MM.1S (cell line): ENCODE measurements around the gene GYPC.

Source experiments
- DNase-seq: peaks from one replicate; pipeline ENCODE4 v3.0.0-alpha.2; 2015
- H2AFZ ChIP-seq: fragments of 300-600 bp; sonication (generic); 2 replicates; pipeline ENCODE4 v1.6.0; 2016; ENCODE audit warnings: antibody characterized with exemption, low read length
- H3F3A ChIP-seq: fragments of 300-600 bp; sonication (generic); 2 replicates; pipeline ENCODE4 v1.6.1; 2016; ENCODE audit warnings: mild to moderate bottlenecking, antibody characterized with exemption, low read length, moderate library complexity, mixed read lengths; ENCODE audit not compliant: insufficient read depth
- H3K27ac ChIP-seq: fragments of 300-600 bp; sonication (generic); 2 replicates; pipeline ENCODE4 v1.5.1; 2016; ENCODE audit warnings: mild to moderate bottlenecking, low read length
- H3K27me3 ChIP-seq: fragments of 300-600 bp; sonication (generic); replicated peaks from 2 replicates; pipeline ENCODE4 v1.6.0; 2016; ENCODE audit warnings: low read length; ENCODE audit not compliant: insufficient read depth
- H3K36me3 ChIP-seq: fragments of 300-600 bp; sonication (generic); replicated peaks from 2 replicates; pipeline ENCODE4 v1.6.1; 2016; ENCODE audit warnings: mild to moderate bottlenecking, low read length, mixed read lengths; ENCODE audit not compliant: insufficient read depth
- H3K4me1 ChIP-seq: fragments of 300-600 bp; sonication (generic); 2 replicates; pipeline ENCODE4 v1.6.1; 2016; ENCODE audit warnings: low read length, mixed read lengths
- H3K4me2 ChIP-seq: fragments of 300-600 bp; sonication (generic); 2 replicates; pipeline ENCODE4 v1.6.0; 2016; ENCODE audit warnings: low read depth, low read length
- H3K4me3 ChIP-seq: fragments of 300-600 bp; sonication (generic); 2 replicates; pipeline ENCODE4 v1.5.1; 2016; ENCODE audit warnings: low read length, mixed read lengths
- H3K79me2 ChIP-seq: fragments of 300-600 bp; sonication (generic); 2 replicates; pipeline ENCODE4 v1.6.1; 2016; ENCODE audit warnings: mixed run types, low read length, mixed read lengths
- H3K9ac ChIP-seq: fragments of 300-600 bp; sonication (generic); 2 replicates; pipeline ENCODE4 v1.6.1; 2016; ENCODE audit warnings: low read length, mixed read lengths
- H3K9me2 ChIP-seq: fragments of 300-600 bp; sonication (generic); replicated peaks from 2 replicates; pipeline ENCODE4 v1.6.1; 2016; ENCODE audit warnings: mild to moderate bottlenecking, low read length, mixed read lengths; ENCODE audit not compliant: insufficient read depth
- H3K9me3 ChIP-seq: fragments of 300-600 bp; sonication (generic); replicated peaks from 2 replicates; pipeline ENCODE4 v1.6.1; 2016; ENCODE audit warnings: mild to moderate bottlenecking, low read length, mixed read lengths; ENCODE audit not compliant: insufficient read depth
- H4K20me1 ChIP-seq: fragments of 300-600 bp; sonication (generic); 2 replicates; pipeline ENCODE4 v1.6.1; 2016; ENCODE audit warnings: mild to moderate bottlenecking, low read length, moderate library complexity, mixed read lengths; ENCODE audit not compliant: insufficient read depth
- CTCF ChIP-seq: fragments of 300-600 bp; sonication (generic); IDR thresholded peaks from 2 replicates; pipeline ENCODE4 v1.5.1; 2016; ENCODE audit warnings: antibody characterized with exemption, low read length, mixed read lengths
- EZH2 ChIP-seq: fragments of 300-600 bp; sonication (generic); optimal IDR thresholded peaks from 2 replicates; pipeline ENCODE3; 2017; ENCODE audit warnings: low read depth, mild to moderate bottlenecking, antibody characterized with exemption, low read length, mixed read lengths
- EZH2phosphoT487 ChIP-seq: fragments of 300-600 bp; sonication (generic); IDR thresholded peaks from 2 replicates; pipeline ENCODE4 v1.6.1; 2018; ENCODE audit warnings: antibody characterized with exemption, low read length

GYPC gene

DNA sequence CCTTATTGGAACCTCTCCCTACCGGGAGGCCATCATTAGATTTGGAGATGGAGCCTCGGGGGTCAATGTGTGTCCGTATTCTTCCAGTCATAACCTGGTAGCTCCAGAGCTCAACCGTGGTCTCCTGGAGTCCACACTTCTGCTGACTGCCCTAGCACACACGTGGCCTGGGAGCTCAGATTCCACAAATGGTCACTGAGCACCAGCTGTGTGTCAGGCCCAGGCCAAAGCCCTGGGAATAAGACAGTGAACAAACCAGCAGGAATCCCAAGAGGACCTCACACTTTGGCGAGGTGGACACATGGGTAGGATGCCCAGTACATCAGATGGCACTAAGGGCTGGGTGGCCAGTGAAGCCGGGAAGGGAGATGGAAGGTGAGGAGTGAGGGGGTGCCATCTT lies 15.5 kb downstream of the GYPC start:
- H3K27me3 ChIP-seq: no peaks in the 10 kb centered on the region
- peaks cover 7% of the 10 kb centered on the region for H3K4me1 ChIP-seq
- no peaks in the 10 kb centered on the region; the same call in 1 of the 2 replicates for H3K36me3 ChIP-seq
- no peaks in the 10 kb centered on the region for H4K20me1 ChIP-seq
- DNase-seq: no peak
- no peak overlapping the region for H3K4me2 ChIP-seq
- peaks cover 91% of the 10 kb centered on the region for H3K79me2 ChIP-seq
- no peak overlapping the region for H3K9ac ChIP-seq
- no peaks in the 10 kb centered on the region for H3F3A ChIP-seq
- no peak overlapping the region for H3K4me3 ChIP-seq
- H2AFZ ChIP-seq: no peak overlapping the region
- no peaks in the 10 kb centered on the region for H3K9me2 ChIP-seq
- no peak overlapping the region for H3K27ac ChIP-seq
- no peak for TF ChIP-seq CTCF
- no peaks in the 10 kb centered on the region for H3K9me3 ChIP-seq

- Histone ChIP-seq H3K36me3 (no peaks in the 10 kb centered on the region; the same call in 1 of the 2 replicates), H3K79me2 (peaks cover 85% of the 10 kb centered on the region), H3K9ac (no peak overlapping the region), H3K27me3 (no peaks in the 10 kb centered on the region), H3K4me3 (no peak overlapping the region), H3K4me2 (no peak overlapping the region), H3K27ac (no peak overlapping the region), H3F3A (no peaks in the 10 kb centered on the region), H2AFZ (no peak overlapping the region), H3K4me1 (no peaks in the 10 kb centered on the region), H3K9me2 (no peaks in the 10 kb centered on the region), H4K20me1 (no peaks in the 10 kb centered on the region), H3K9me3 (no peaks in the 10 kb centered on the region)
- no peak for DNase-seq
- TF ChIP-seq EZH2: no peak
These were observed 17.1 kb downstream of the GYPC start for GRCh38 chr2:126672980-126673605.

DNA sequence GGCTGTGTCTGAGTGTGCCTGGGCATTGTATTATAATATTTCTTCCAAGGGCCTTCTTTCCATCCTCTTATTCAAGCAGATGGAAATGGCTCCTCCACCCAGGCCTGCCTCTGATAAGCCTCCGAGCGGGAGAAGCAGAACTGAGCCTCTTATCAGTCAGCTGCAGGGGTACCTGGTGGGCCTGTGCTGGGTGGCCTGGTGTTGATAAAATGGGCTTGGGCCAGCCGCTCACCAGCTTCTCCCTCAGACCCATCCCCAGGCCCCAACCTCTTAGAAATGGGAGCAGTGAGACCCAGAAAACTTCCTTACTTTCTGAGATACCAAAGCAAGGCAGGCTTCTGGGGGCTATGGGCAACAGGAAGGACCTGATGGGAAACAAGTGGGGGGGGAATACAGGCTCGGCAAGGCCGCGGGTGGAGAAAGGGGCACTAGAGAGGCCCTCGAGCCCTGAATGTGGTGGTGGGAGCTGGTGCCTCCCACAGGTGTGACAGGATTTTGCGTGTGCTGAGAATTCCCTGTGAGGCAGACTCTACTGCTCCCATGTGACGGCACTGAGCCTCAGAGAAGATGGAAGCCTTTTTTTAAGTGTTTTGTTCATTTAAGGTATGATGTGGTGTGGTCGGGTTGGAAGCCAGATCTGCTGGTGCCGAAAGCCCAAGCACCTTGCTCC lies 18.3 kb downstream of the GYPC start:
- H3F3A ChIP-seq: no peaks in the 10 kb centered on the region
- H3K27ac ChIP-seq: no peak overlapping the region
- H3K79me2 ChIP-seq: peaks cover 76% of the 10 kb centered on the region
- no peak overlapping the region for H2AFZ ChIP-seq
- TF ChIP-seq EZH2 (no peak), EZH2phosphoT487 (no peak), CTCF (no peak)
- H4K20me1 ChIP-seq: no peaks in the 10 kb centered on the region
- no peak overlapping the region for H3K9ac ChIP-seq
- H3K4me3 ChIP-seq: no peak overlapping the region
- H3K36me3 ChIP-seq: no peaks in the 10 kb centered on the region; the same call in 1 of the 2 replicates
- H3K4me2 ChIP-seq: no peak overlapping the region
- no peaks in the 10 kb centered on the region for H3K9me2 ChIP-seq
- no peaks in the 10 kb centered on the region for H3K27me3 ChIP-seq
- DNase-seq: no peak
- no peaks in the 10 kb centered on the region for H3K4me1 ChIP-seq
- no peaks in the 10 kb centered on the region for H3K9me3 ChIP-seq

DNA sequence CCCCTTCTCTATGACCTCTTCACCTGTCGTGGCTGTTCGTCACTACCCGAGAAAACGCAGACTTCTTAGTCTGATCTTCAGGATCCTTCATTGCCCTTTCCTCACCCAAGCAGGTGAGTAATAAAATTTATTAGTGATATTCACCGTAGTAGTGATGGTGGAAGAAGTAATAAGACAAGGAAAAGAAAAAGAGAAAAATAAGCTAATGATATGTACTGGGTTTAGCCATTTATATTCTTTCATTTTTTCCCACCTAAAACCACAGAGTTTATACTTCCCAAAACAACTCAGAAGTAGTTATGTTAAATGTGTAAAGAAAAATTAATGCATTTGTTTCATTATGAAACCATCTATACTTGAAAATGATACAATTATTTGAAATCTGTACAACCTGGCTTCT lies 19.7 kb downstream of the GYPC start:
- H3K4me2 ChIP-seq: no peak overlapping the region

More for the DNA sequence above, 19.7 kb downstream of the GYPC start:
- no peaks in the 10 kb centered on the region for H4K20me1 ChIP-seq
- H3K9me2 ChIP-seq: no peaks in the 10 kb centered on the region
- no peak for DNase-seq
- H3K36me3 ChIP-seq: no peaks in the 10 kb centered on the region; the same call in 1 of the 2 replicates
- no peak overlapping the region for H3K27ac ChIP-seq
- no peak overlapping the region for H3K9ac ChIP-seq
- H2AFZ ChIP-seq: no peak overlapping the region
- H3K79me2 ChIP-seq: peaks cover 63% of the 10 kb centered on the region
- no peak for TF ChIP-seq CTCF
- no peak for TF ChIP-seq EZH2phosphoT487
- TF ChIP-seq EZH2: no peak
- H3K9me3 ChIP-seq: no peaks in the 10 kb centered on the region
- no peaks in the 10 kb centered on the region for H3K4me1 ChIP-seq
- no peaks in the 10 kb centered on the region for H3K27me3 ChIP-seq
- no peaks in the 10 kb centered on the region for H3F3A ChIP-seq
- H3K4me3 ChIP-seq: no peak overlapping the region
